Prostate gland (tissue), 2 donors: ENCODE data around the gene MDFIC.

Experiments used
- CTCF ChIP-seq, 4 experiments: fragments of 200-600 bp in 2 of 4; fragments of 450-650 bp in 2 of 4; sonication (generic) in 2 of 4; IDR thresholded peaks; 1 replicate in 3 of 4; 2 replicates in 1 of 4; pipeline ENCODE4 v1.5.1; 2016 to 2019; ENCODE audit warnings: antibody characterized with exemption in 4 of 4, mild to moderate bottlenecking in 2 of 4, moderate library complexity in 2 of 4
- POLR2A ChIP-seq: fragments of 450-650 bp; IDR thresholded peaks from one replicate; pipeline ENCODE4 v1.6.1; 2016; ENCODE audit warnings: antibody characterized with exemption, mild to moderate bottlenecking
- POLR2AphosphoS5 ChIP-seq: sonication (generic); formaldehyde crosslinking; IDR thresholded peaks from one replicate; pipeline ENCODE4 v1.6.1; 2017; ENCODE audit warnings: antibody characterized with exemption

- TF ChIP-seq CTCF (IDR thresholded peaks at IDR 0.05) (no peak), POLR2A (no peak), POLR2AphosphoS5 (no peak)
Observed at GRCh38 chr7:114941692-114942091, 19.8 kb downstream of the MDFIC start.
